CD4-positive, alpha-beta T cell treated with Interleukin-6 at 100 ng/mL for 8 hours (primary cell): ENCODE results near the gene DLGAP1.

Experiments
- DNase-seq: peaks from one replicate; pipeline ENCODE4 v3.0.0-alpha.2; 2020; ENCODE audit warnings: mixed read lengths, low spot score

The DLGAP1 gene

GRCh38 chr18:3450012-3450798 lies 1004.9 kb downstream of the DLGAP1 start, which contains the start of gene TGIF1:
Gene TGIF1, plus strand, starts transcription at chr18:3450172. Its CDS starts 318 bp downstream, at chr18:3450490.
- DNase-seq, result peak; percentile 72

- DNase-seq, result peak; percentile 73
Observed at GRCh38 chr18:3449512-3450011, 1005.5 kb downstream of the DLGAP1 start.

DNA sequence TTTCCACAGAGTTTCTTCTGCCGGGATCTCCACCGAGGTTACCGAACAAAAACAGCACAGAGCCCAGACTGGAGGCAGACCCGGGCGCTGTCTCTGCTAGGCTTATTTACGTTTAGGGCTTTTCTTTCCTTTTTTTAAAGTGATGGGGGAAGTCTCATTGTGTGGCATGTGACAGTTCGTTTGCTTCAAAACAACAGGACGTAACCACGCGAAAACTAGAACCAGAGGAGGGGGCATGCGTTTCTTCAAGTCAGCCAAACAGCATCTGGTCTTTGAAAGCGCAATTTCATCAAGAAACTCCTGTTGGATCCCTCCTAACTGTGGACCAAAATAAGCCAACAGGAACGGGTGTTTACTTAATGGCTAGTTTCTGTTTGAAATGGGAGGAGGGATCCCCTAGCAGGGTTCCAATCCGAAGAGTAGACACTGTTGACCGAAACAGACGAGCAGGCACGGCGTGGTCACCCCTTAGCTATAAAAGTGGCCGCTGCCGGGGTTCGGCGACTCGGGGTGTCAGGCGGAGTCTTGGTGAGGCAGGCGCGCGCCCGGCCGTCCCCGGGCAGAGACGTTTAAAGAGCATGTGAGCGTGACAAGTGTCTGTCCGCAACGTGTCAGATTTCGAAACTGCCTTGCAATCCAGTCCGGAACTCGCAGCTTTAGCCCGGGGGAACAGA lies 1006.1 kb downstream of the DLGAP1 start:
- peak; percentile 77 for DNase-seq

- DNase-seq, result peak; percentile 78
Observed at GRCh38 chr18:3447895-3448837, 1006.9 kb downstream of the DLGAP1 start.

- DNase-seq, result no peak
Observed at GRCh38 chr18:3447068-3447894, 1007.8 kb downstream of the DLGAP1 start.
